Fibroblast of skin of back (primary cell): ENCODE results near the gene MAN1C1.
"Not testable (repeated sequence)": the region's sequence is repeated elsewhere in the genome, so short reads cannot be mapped to it uniquely, and the experiment has no call there.

Source experiments
- DNase-seq: peaks from one replicate; pipeline ENCODE4 v3.0.0-alpha.2; 2013

The MAN1C1 gene

DNA sequence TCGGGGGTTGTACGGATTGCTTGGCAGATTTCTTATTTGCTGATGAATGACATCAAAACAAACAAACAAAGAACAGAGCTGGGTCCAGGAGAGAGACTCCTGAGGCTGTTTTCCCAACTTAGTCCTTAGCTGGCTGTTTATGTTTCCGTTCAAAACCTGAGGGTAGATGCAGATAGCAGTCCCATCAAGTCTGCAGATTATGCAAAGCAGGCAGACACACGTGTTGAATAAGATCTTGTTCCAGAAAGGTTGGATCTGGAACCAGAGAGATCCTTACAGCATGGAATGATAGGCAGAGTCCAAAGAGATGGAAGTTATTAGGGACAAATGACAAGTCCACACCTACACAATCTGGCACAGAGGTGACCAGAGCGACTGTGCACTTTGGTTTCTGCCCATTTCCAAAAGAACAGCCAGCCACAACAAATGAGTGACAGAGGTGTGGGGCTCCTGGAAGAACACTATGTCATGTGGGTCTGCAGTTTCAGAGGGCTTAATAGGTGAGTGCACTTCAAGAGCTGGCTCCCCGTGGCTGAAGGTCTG is 65.5 kb downstream of the MAN1C1 start:
- DNase-seq: no peak

DNA sequence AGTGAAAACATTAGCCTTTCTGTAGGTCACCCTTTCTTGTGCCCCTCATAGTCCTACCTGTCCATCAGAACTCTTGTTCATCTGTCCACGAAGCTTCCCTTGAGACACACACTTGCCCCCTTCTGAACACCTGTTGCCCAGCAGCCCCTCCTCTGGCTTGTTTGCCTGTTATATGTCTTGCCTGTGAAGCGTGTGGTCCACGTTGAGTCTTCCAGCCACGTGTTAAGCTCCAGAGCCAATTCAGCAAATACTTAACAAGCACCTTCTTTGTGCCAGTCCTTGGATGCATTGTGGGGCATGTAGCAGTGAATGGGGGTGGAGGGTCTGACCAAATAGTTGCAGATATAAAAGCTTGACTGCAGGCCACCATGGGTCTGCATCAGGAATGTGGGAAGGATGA is 66.6 kb downstream of the MAN1C1 start:
- no peak for DNase-seq

DNA sequence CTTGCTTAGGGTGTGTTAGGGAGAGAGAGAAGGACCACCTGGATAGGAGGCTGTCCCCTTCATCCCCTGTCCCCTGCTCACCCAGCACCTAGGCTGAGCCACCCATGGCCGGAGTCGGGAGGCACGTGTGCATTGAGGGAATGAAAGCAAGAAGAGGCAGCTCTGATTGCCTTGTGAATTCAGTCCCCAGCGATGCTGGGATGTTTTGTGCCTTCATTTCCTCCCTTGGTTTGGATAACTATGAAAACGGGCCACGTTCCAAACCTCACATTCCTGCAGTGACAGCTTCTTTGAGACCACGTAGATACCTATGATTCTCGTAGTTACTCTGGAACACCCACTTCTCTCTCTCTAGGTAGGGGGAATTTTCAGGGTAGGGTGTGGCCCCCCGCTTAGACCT is 67.1 kb downstream of the MAN1C1 start:
- DNase-seq: peak; percentile 58

DNA sequence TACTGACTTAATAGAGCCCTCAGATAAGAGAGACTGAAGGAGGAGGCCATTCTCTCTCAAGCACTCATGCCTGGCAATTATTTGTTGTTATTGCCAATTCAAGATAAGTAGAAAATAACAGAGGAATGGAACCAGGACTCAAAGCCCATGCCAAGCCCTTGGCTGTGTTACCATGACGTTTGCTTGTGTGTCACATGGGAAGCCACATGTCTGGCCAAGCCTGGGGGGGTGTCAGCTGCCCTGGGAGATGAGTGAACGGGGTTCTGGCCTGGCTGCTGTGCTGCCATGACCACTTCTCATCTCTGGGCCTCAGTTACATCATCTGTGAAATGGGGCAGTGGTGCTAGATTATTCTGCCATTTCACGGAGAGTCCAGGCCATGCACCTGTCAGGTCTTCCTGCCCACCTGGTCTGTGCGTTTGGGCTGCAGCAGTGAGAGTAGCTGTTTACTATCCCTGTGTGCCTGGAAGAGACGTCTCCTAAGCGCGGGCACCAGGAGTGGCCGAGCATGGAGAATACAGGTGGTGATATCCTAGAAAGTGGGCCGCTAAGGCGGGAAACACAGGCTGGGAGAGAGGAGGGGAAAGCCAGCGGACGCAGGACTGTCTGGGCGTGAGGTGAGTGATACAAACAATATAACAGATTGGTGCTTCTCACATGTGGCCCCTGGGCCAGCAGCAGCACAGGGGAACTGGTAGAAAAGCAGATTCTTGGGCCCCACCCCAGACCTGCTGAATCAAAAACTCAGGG is 67.8 kb downstream of the MAN1C1 start:
- no peak for DNase-seq

DNA sequence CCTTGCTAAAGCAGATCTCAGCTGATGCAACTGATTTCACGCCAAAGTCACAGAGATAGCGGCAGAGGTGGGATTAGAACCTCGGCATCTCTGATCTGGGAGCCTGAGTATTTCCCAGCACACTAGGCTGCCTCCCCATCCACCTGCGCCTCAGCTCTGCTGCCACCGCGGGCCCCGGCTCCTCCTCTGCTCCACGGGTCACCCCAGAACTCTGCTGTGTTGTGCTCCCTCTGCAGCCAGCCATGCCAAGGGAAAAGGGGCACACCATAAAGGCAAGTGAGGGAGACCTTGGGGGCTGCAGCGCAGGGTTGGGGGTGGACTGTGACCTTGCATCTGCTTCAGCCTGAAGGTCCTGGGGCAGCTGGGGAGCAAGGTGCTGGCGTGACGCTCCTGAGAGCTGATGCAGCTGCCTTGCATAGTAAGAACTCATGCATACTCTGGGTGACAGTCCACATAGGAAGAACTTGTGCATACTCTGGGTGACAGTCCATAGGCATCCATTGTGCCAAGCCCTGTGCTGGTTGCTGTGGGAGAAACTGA is 68.7 kb downstream of the MAN1C1 start:
- DNase-seq: no peak

DNA sequence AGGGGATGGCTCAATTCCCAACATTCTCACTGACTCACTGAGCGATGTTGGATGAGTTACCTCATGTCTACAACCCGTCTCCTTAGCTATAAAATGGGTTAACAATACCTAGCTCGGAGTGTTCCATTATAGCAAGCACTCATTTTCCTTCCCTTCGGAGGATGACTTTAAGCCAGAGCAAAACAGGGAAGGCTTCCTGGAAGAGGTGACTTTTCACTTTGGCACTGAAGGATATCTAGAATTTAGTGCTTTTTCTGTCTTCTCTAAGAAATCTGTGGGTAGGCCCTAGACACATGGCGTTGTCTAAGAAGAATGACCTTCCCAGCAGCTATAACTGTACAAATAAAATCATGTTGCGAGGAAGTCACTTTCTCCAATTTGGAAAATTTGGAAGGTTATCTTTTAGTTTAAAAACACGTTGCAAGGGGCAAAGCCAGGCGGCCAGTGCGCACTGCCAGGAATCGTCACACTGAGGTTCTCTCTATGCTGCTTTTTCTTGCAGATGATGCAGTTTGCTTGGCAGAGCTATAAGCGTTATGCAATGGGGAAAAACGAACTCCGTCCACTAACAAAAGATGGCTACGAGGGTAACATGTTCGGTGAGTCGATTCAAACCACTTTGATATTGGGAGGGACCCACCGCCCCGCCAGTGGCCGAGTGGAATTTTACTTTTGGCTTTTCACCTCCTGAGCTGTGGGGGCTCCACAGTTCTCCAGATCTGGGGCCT is 69.5 kb downstream of the MAN1C1 start:
- DNase-seq: no peak

DNA sequence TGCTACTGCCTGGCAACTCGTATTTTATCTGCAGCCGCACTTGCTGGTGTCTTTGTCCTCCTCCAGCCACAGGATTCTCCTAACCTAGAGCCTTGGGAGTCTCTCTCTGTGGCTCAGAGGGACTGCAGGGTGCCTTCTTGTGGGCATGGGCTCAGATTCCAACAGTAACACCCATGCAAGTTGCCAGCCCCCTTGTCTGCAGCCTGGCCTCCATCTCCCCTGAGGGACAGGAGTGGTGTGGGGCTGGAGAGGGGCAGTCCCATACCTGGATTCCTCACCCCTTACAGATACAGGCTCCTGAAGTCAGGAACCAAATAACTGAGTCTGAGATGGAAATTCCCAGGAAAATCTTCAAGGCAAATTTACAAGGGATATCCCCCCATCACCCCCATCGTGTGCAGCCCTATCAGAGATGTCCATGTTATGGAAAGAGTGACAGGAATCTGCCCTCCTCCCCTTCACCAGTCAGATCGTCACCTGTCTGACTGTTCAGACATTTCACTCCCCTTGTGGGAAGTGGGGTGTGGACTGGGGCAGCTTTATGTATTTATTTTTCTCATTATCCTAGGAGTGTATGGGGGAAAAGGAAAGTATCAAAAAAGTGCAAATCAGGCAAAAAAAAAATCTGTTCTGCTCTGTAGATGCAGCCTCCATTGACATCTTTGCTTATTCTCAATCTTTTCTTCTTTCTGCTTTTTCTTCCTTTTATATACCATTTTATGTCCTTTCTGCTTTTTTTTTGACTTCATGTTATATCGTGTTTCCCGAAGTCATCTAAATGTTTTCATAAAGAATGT is 70.8 kb downstream of the MAN1C1 start:
- DNase-seq: no peak

DNA sequence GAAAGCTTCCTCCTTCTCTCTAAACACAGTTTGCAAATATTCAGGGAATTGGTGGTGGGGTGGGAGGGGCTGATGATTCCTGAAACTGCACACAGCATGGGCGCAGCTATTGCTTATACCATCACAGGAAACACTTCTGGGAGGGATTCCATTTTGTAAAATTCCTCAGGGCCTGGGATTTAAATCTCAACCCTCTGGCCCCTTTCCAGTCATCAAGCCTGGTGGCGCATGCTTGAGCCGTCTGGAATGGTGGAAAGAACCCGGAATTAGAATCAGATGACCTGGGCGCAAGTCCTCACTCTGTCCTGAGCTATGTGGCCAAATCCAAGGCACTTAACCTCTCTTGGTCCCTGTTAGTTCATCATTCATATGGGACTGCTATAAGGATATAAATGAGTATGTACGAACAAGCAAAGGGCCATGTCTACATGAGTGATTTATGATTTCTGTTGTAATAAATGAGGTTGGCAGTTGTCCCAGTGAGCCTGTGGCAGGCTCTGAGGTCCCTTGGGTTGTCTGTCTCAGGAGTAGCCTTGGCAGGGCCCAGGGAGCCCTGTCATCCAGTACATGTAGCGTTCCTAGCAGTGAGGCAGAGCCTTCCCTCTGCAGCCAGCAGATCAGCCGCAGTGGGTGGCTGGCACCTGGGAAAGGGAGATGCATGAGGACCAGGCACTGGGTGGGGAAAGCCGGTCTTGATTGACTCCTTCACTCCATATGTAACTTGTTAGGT is 72.0 kb downstream of the MAN1C1 start:
- DNase-seq: peak; percentile 73

DNA sequence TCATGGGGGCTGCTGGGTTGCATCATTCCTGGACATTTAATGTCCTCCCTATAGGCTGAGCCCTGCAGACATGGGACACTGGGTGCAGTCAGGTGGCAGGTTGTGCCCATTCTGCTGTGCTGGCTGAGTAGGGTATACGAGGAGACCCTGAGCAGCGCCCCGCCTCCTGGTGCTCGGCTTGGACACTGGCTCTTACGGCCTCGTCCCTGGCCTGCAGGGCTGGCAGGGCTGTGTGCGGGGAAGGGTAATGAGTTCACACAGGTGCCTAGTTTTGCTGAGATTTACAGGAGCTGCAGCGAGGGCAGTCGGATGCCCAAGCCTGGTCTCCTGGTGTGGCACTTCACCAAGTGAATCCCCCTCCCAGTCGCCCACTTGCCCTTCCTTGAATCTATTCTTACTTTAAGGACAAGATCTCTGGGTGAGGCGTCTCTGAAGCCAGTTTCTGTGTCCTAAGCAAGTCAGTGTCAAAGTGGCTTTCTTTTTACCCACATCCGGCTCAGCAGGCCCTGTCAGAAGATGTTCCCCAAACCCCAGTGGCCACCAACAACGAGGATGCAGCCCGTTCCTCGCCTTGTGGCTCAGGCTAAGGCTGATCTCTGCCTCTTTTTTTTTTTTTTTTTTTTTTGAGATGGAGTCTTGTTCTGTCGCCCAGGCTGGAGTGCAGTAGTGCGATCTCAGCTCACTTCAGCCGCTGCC is 73.2 kb downstream of the MAN1C1 start:
- no peak for DNase-seq

DNA sequence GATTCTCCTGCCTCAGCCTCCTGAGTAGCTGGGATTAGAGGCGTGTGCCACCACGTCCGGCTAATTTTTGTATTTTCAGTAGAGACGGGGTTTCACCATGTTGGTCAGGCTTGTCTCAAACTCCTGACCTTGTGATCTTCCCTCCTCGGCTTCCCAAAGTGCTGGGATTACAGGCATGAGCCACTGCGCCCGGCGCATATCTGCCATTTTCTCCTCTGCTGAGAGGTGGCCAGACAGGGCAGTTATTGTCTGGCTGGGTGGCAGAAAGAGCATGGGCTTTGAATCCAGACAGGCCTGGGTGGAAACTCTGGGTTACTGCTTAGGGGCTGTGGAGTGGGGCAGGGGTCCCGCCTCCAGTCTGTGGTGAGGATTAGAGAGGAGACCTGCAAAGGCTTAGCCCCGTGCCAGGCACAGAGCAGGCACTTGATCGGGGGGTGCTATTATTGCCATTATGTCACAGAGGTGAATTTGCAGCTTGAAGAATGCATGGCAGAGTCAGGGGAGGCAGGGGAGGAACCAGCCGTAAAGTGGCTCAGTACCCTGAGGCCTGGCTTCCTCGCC is 73.9 kb downstream of the MAN1C1 start:
- DNase-seq: no peak

DNA sequence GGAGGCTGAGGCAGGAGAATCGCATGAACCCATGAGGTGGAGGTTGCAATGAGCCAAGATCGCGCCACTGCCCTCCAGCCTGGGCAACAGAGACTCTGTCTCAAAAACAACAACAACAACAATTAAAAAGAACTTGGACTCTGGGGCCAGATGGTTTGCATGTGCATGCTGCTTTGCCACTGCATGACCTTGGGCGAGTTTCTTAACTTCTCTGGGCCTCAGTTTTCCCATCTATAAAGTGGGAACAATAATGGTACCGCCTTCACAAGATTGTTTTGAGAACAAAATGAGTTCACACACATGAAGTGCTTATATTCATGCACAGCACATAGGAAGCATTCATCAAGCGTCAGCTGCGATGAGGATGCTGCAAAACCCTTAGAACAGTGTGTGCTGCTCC is 74.6 kb downstream of the MAN1C1 start:
- no peak for DNase-seq

DNA sequence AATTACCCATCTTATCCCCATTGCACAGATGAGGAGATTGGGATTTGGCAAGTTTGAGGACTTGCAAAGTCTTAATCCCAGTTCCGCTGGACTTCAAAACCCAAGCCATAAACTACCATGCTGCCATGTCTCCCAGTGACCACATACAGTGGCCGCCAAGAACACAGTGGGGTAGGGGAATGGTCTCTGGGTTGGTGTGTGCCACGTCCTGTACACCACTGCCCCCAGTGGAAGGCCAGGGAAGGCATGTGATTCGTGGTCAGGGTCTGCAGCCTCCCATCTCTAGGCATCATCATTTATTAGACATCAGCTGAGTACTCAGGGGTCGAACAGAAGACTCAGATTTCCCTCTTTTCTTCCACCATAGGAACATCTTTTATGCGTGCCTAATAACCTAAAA is 76.0 kb downstream of the MAN1C1 start:
- DNase-seq: no peak

DNA sequence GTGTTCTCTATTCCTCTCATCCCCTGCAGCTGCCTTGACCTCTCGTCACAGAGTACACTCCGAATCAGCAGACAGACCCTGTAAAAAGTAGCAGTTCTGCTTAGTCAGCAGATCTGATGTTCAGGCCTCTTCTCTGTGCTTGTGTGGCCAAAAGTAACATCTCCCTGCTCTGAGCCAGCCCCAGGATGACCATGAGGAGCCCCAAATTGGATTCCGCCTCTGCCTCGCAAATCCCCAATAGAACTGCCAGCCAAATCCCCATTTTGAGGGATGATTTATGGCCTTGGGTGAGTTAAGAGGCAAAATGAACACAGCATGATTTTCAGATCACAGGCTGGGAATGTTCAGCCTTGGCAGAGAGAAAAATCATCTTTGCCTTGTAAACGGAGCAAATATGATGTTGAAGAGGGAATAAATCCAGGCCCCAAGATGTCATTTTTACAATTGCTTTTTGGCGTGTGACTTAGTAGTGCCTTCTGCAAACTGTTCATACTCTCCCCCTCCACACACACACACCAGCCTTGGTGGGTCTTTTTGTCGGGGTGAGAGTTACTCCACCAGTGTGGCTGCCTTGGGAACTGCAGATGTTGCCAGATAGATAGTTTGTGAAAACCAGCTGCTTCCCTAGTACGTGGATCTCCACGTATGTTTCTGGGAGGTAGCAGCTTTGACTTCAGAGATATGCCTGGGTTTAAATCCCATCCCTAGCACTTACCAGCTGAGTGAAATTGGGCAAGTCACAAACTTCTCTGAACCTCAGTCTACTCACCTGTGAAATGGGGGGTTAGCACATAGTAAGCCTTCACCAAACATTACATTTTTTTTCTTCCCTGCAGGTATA is 77.8 kb downstream of the MAN1C1 start:
- DNase-seq: no peak

DNA sequence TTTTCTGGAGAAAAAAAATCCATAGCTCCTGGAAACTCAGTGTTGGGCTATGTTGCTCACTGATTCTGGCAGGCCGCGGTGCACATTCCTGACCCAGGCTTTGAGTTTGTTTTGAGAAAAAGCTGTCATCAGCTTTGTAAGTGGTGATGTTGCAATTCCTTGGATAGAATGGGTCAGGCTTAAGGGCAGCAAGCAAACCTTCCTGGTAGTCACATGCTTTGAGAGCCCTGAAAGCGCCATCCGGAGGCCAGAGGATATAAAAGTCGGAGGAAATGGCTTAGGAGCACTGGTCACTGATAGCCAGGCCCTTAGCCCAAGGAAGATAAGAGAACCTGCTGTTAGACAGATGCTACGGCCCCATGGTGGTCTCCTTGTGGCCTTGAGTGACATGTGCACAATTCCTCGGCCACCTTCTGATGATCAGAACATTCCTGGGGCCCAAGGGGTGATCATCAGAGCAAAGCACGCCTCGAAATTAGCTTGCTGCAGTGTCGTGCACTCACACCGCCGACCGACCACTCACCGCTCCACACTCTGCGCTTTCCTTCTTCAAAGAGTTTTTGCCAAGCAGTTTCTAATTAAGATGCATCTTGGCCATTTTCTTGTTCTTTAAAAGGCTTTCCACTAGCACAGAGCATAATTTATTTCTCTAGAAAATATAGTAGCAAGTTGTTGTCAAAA is 78.6 kb downstream of the MAN1C1 start:
- peak; percentile 97 for DNase-seq

DNA sequence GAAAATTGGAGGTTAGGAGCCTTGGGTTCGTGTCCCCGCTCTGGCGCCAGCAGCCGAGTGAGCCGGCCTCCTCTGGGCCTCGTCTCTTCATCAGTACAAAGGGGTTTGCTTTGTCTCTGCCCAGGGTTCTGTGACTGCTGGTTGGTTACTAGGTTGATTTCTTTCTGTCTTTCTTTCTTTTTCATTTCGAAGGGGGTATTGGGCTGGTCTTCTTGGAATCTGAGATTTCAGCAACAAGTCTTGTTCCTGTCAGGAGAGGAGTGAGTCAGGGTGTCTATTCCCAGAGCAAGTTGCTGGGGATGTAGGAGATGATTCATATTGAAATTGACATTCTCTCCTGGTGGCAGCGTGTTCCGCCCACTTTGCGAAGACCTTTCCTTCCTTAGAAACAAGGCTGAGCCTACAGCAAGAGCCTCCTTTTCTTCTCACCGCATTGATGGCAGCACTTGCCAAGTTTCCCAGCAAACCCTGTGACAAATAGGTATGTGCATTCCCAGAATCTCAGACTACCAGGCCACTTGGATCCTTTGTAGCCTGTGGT is 79.2 kb downstream of the MAN1C1 start:
- peak; percentile 93 for DNase-seq

DNA sequence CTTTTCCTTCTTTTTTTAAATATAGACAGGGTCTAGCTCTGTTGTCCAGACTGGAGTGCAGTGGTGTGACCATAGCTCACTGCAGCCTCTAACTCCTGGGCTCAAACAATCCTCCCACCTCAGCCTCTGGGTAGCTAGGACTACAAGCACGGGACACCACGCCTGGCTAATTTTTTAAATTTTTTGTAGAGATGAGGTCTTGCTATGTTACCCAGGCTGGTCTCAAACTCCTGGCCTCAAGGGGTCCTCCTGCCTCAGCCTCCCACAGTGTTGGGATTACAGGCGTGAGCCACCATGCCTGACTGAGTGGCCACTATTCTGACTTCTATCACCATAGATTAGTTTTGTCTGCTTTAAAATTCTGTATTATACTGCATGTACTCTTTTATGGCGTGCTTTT is 80.1 kb downstream of the MAN1C1 start:
- DNase-seq: not testable (repeated sequence)

DNA sequence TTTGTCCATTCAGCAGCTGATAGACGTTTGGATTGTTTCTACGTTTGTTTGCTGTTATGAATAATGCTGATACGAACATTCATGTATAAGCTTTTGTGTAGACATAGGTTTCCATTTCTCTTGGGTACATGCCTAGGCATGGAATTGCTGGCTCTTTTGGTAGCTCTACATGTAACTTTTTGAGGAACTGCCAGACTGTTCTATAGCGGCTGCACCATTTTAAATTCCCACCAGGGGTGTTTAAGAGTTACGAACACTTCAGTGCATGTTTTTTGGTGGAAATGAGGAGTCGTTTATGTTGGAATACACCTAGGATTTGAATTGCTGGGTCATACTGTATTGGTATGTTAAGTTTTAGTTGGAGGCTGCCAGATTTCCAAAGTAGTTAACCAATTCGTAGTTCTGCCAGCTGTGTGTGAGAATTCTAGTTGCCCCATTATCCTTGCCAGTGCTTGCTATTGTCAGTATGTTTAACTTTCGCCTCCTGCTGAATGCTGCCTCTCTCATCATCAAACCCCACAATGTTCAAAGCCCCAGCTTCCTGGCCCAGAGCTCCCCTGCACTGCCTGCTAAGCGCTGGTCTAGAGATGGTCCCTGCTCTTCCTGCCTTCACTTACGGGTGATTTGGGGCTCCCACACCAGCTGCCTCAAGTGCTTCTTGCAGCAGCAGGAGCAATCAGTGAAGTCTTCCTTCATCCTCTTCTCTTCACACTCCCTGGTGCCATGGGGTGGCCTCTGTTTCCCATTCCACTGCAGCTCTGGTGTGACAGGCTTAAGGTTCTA is 81.0 kb downstream of the MAN1C1 start:
- no peak for DNase-seq

DNA sequence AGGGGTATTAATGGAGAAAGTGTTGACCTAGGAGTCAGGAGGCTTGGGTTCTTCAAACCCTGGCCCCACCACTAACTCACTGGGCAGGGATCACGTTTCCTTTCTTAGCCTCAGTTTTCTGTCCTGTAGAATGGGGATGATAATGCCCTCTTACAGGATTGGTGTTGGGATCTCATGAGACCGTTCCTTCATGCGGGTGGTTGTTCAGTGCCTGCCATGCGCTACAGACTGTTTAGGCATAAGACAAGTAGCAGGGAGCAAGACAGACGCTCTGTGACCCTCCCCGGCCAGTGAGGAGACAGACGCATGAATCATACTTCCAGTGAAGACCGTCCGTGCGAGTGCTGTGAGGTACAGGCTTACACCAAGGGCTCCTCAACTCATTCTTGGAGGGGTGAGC is 81.7 kb downstream of the MAN1C1 start:
- no peak for DNase-seq
